Neuronal stem cell (in vitro differentiated cells): ENCODE measurements around the gene RNF166.

Experiments used
- DNase-seq: peaks from one replicate; pipeline ENCODE4 v3.0.0-alpha.2; 2013; ENCODE audit warnings: low spot score
- H2AFZ ChIP-seq: one replicate; pipeline ENCODE4 v1.6.1; 2013; ENCODE audit warnings: mild to moderate bottlenecking, low read length, inconsistent platforms
- H2AK5ac ChIP-seq: 2 replicates; pipeline ENCODE4 v1.6.1; 2013; ENCODE audit warnings: low read depth, mild to moderate bottlenecking, inconsistent platforms, low read length, moderate library complexity, mixed read lengths
- H2BK120ac ChIP-seq: 2 replicates; pipeline ENCODE4 v1.6.1; 2013; ENCODE audit warnings: low read depth, mild to moderate bottlenecking, inconsistent platforms, low read length, moderate library complexity, mixed read lengths
- H2BK12ac ChIP-seq: one replicate; pipeline ENCODE4 v1.6.1; 2013; ENCODE audit warnings: low read length, inconsistent platforms
- H2BK15ac ChIP-seq: 2 replicates; pipeline ENCODE4 v1.6.1; 2013; ENCODE audit warnings: mild to moderate bottlenecking, low read length, inconsistent platforms, mixed read lengths
- H2BK5ac ChIP-seq: one replicate; pipeline ENCODE4 v1.6.1; 2013; ENCODE audit warnings: inconsistent platforms, mild to moderate bottlenecking, low read length, moderate library complexity
- H3K14ac ChIP-seq: one replicate; pipeline ENCODE4 v1.6.1; 2013; ENCODE audit warnings: low read length, inconsistent platforms
- H3K18ac ChIP-seq: 2 replicates; pipeline ENCODE4 v1.6.1; 2013; ENCODE audit warnings: low read length, inconsistent platforms
- H3K23ac ChIP-seq: 2 replicates; pipeline ENCODE4 v1.6.1; 2013; ENCODE audit warnings: low read depth, mild to moderate bottlenecking, mixed read lengths, low read length, inconsistent platforms; ENCODE audit not compliant: poor library complexity
- H3K27ac ChIP-seq: replicated peaks from 3 replicates; pipeline ENCODE4 v1.5.1; 2013; ENCODE audit warnings: low read length, inconsistent platforms
- H3K27me3 ChIP-seq, 3 experiments: 2 replicates each; pipeline ENCODE4 v1.6.1; 2013; ENCODE audit warnings: low read length in 3 of 3, mild to moderate bottlenecking in 2 of 3, inconsistent platforms in 1 of 3, low read depth in 1 of 3, mixed read lengths in 1 of 3, moderate library complexity in 1 of 3; ENCODE audit not compliant: control insufficient read depth in 3 of 3, insufficient read depth in 3 of 3
- H3K36me3 ChIP-seq, 2 donors: replicated peaks in 1 of 2; 2 replicates each; pipeline ENCODE4 v1.6.1; 2013; ENCODE audit warnings: low read length in 2 of 2; ENCODE audit not compliant: control insufficient read depth in 2 of 2, insufficient read depth in 2 of 2
- H3K4ac ChIP-seq: 2 replicates; pipeline ENCODE4 v1.6.1; 2013; ENCODE audit warnings: inconsistent platforms, mild to moderate bottlenecking, low read length, moderate library complexity
- H3K4me1 ChIP-seq, 2 donors: 1 replicate in 1 of 2; 2 replicates in 1 of 2; pipeline ENCODE4 v1.6.1; 2013; ENCODE audit warnings: low read length in 2 of 2, low read depth in 1 of 2; ENCODE audit not compliant: control insufficient read depth in 2 of 2, insufficient read depth in 1 of 2
- H3K4me2 ChIP-seq: one replicate; pipeline ENCODE4 v1.6.1; 2013; ENCODE audit warnings: mild to moderate bottlenecking, low read length, inconsistent platforms; ENCODE audit not compliant: insufficient read depth, poor library complexity, severe bottlenecking
- H3K4me3 ChIP-seq, 2 donors: 2 replicates each; pipeline ENCODE4 v1.5.1; 2013; ENCODE audit warnings: low read length in 2 of 2, mild to moderate bottlenecking in 2 of 2, inconsistent platforms in 1 of 2, moderate library complexity in 1 of 2
- H3K79me1 ChIP-seq: one replicate; pipeline ENCODE4 v1.6.1; 2013; ENCODE audit warnings: low read depth, mild to moderate bottlenecking, inconsistent platforms, low read length, moderate library complexity
- H3K9ac ChIP-seq: one replicate; pipeline ENCODE4 v1.6.1; 2013; ENCODE audit warnings: mild to moderate bottlenecking, low read depth, low read length, inconsistent platforms; ENCODE audit not compliant: poor library complexity
- H3K9me3 ChIP-seq, 2 donors: replicated peaks in 1 of 2; 2 replicates each; pipeline versions ENCODE3 to v1.6.1; 2013; ENCODE audit warnings: low read length in 2 of 2, mild to moderate bottlenecking in 2 of 2, inconsistent platforms in 1 of 2, low read depth in 1 of 2, mixed read lengths in 1 of 2, moderate library complexity in 1 of 2; ENCODE audit not compliant: control insufficient read depth in 2 of 2, insufficient read depth in 1 of 2
- H4K8ac ChIP-seq: one replicate; pipeline ENCODE4 v1.6.1; 2013; ENCODE audit warnings: low read depth, mild to moderate bottlenecking, inconsistent platforms, low read length, moderate library complexity
- H4K91ac ChIP-seq: one replicate; pipeline ENCODE4 v1.6.1; 2013; ENCODE audit warnings: low read length, low read depth, mild to moderate bottlenecking, inconsistent platforms; ENCODE audit not compliant: poor library complexity
- WGBS, 2 donors: extraction: QIAGEN DNeasy Blood & Tissue Kit; methylation state at CpG; one replicate each; pipeline ENCODE4 v1.1.7; 2013; ENCODE audit warnings: missing lambda C conversion rate in 2 of 2, mixed read lengths in 1 of 2; ENCODE audit not compliant: insufficient read length in 2 of 2, insufficient replicate concordance in 1 of 2; ENCODE audit errors: extremely low coverage in 2 of 2; 5-methylcytosine and 5-hydroxymethylcytosine counted together

Gene RNF166

GRCh38 chr16:88691924-88692560 is 14.2 kb downstream of the RNF166 start:
- no peak for DNase-seq
- no CpG with 5 or more reads among the region's 26 CpGs for WGBS, 2 donors
- H3K9ac ChIP-seq = no peak overlapping the region

GRCh38 chr16:88691129-88691813 is 14.9 kb downstream of the RNF166 start:
- peak overlapping the region; percentile 75 for H2BK5ac ChIP-seq
- H3K4ac ChIP-seq = no peak overlapping the region
- H2BK12ac ChIP-seq = no peak overlapping the region
- H2BK120ac ChIP-seq = no peak overlapping the region
- H3K79me1 ChIP-seq = peaks cover 6% of the 10 kb centered on the region
- H4K8ac ChIP-seq = no peak overlapping the region
- no peak overlapping the region for H3K18ac ChIP-seq
- no peak overlapping the region for H3K27ac ChIP-seq
- no peak for DNase-seq
- H3K9me3 ChIP-seq = no peaks in the 10 kb centered on the region
- no CpG with 5 or more reads among the region's 33 CpGs for WGBS, 2 donors
- H3K4me2 ChIP-seq = no peak overlapping the region
- H3K14ac ChIP-seq = peak overlapping the region; percentile 56
- H3K36me3 ChIP-seq = no peaks in the 10 kb centered on the region
- H4K91ac ChIP-seq = no peak overlapping the region
- H3K27me3 ChIP-seq = peaks cover 0 to 58% (median 19%) of the 10 kb centered on the region in 3 experiments
- H2AFZ ChIP-seq = no peak overlapping the region
- H3K4me1 ChIP-seq = peaks cover 2 to 4% of the 10 kb centered on the region in 2 donors
- H3K4me3 ChIP-seq = peak overlapping the region in 1 of 2 donors; percentile 2
- no peak overlapping the region for H2BK15ac ChIP-seq
- H2AK5ac ChIP-seq = peak overlapping the region; percentile 81
- peak overlapping the region; percentile 24 for H3K9ac ChIP-seq
- H3K23ac ChIP-seq = peak overlapping the region; percentile 22

More at GRCh38 chr16:88691924-88692560, 14.2 kb downstream of the RNF166 start:
- H3K36me3 ChIP-seq = peaks cover 1 to 6% of the 10 kb centered on the region in 2 donors
- no peak overlapping the region for H4K91ac ChIP-seq
- H2AFZ ChIP-seq = no peak overlapping the region
- no peak overlapping the region for H3K4me2 ChIP-seq
- H2BK120ac ChIP-seq = no peak overlapping the region
- no peaks in the 10 kb centered on the region for H3K9me3 ChIP-seq
- H3K79me1 ChIP-seq = peaks cover 9% of the 10 kb centered on the region
- peak overlapping the region; percentile 28 for H3K18ac ChIP-seq
- H3K14ac ChIP-seq = peak overlapping the region; percentile 21
- H3K4ac ChIP-seq = no peak overlapping the region
- no peak overlapping the region for H3K23ac ChIP-seq
- no peaks in the 10 kb centered on the region for H3K4me1 ChIP-seq
- H2BK12ac ChIP-seq = no peak overlapping the region
- H3K27me3 ChIP-seq = peaks cover 0 to 53% (median 13%) of the 10 kb centered on the region in 3 experiments
- no peak overlapping the region for H4K8ac ChIP-seq
- no peak overlapping the region for H2BK15ac ChIP-seq
- no peak overlapping the region for H3K4me3 ChIP-seq
- H2BK5ac ChIP-seq = peak overlapping the region; percentile 75
- H3K27ac ChIP-seq = no peak overlapping the region
- H2AK5ac ChIP-seq = peak overlapping the region; percentile 95

- H2BK12ac ChIP-seq = peak overlapping the region; percentile 75
- no peak for DNase-seq
- no peak overlapping the region for H4K8ac ChIP-seq
- WGBS, 2 donors = no CpG with 5 or more reads among the region's 21 CpGs
- H2BK15ac ChIP-seq = no peak overlapping the region
- no peak overlapping the region for H2AFZ ChIP-seq
- no peak overlapping the region for H3K4me2 ChIP-seq
- peaks cover 6% of the 10 kb centered on the region for H3K79me1 ChIP-seq
- peaks cover 4 to 65% (median 25%) of the 10 kb centered on the region in 3 experiments for H3K27me3 ChIP-seq
- no peak overlapping the region for H2BK5ac ChIP-seq
- no peak overlapping the region for H4K91ac ChIP-seq
- peak overlapping the region; percentile 56 for H3K14ac ChIP-seq
- H3K27ac ChIP-seq = no peak overlapping the region
- no peak overlapping the region for H3K18ac ChIP-seq
- peak overlapping the region; percentile 22 for H3K23ac ChIP-seq
- no peak overlapping the region for H2BK120ac ChIP-seq
- H3K4me1 ChIP-seq = peaks cover 8 to 9% of the 10 kb centered on the region in 2 donors
- H3K4ac ChIP-seq = no peak overlapping the region
- no peaks in the 10 kb centered on the region for H3K36me3 ChIP-seq
- H3K9ac ChIP-seq = peak overlapping the region; percentile 47
- peak overlapping the region; percentile 81 for H2AK5ac ChIP-seq
- H3K9me3 ChIP-seq = no peaks in the 10 kb centered on the region
- H3K4me3 ChIP-seq = peak overlapping the region in 1 of 2 donors; percentile 2
Observed at GRCh38 chr16:88690341-88691128, 15.7 kb downstream of the RNF166 start.
